ENCODE results near the gene SUV39H2. TPM values are rescaled to one million over a fixed set of nuclear protein-coding genes. Genes with fewer than 3 reads are reported as not detected.

Gene SUV39H2
- total RNA-seq, 1 donor from 2014 or later = 39.9 TPM

- H3K36me3 Mint-ChIP-seq (ENCODE audit: insufficient read depth) = no peaks in the 10 kb centered on the region
- DNase-seq (ENCODE audit: low spot score, unreplicated experiment) = no peak
- peak overlapping the region; percentile 96 for H3K4me3 Mint-ChIP-seq (ENCODE audit: low read depth)
- no peaks in the 10 kb centered on the region for H3K9me3 Mint-ChIP-seq (ENCODE audit: low read depth)
- H3K27ac Mint-ChIP-seq = peak overlapping the region; percentile 6
- TF ChIP-seq, protein P1, sequence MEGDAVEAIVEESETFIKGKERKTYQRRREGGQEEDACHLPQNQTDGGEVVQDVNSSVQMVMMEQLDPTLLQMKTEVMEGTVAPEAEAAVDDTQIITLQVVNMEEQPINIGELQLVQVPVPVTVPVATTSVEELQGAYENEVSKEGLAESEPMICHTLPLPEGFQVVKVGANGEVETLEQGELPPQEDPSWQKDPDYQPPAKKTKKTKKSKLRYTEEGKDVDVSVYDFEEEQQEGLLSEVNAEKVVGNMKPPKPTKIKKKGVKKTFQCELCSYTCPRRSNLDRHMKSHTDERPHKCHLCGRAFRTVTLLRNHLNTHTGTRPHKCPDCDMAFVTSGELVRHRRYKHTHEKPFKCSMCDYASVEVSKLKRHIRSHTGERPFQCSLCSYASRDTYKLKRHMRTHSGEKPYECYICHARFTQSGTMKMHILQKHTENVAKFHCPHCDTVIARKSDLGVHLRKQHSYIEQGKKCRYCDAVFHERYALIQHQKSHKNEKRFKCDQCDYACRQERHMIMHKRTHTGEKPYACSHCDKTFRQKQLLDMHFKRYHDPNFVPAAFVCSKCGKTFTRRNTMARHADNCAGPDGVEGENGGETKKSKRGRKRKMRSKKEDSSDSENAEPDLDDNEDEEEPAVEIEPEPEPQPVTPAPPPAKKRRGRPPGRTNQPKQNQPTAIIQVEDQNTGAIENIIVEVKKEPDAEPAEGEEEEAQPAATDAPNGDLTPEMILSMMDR (IDR thresholded peaks at IDR 0.05; ENCODE audit: unreplicated experiment) = no peak
- H3K4me1 Mint-ChIP-seq (ENCODE audit: low read depth) = peaks cover 15% of the 10 kb centered on the region
- H3K27me3 Mint-ChIP-seq = no peaks in the 10 kb centered on the region
These were observed 1.9 kb upstream of the SUV39H2 start for GRCh38 chr10:14876764-14877163.

GRCh38 chr10:14879124-14879927 lies 660 bp downstream of the SUV39H2 start:
- peaks cover 4% of the 10 kb centered on the region for H3K36me3 Mint-ChIP-seq (ENCODE audit: insufficient read depth)
- H3K4me3 Mint-ChIP-seq (ENCODE audit: low read depth) = peak overlapping the region; percentile 94
- peak overlapping the region; percentile 99 for H3K27ac Mint-ChIP-seq
- TF ChIP-seq, protein P1 (IDR thresholded peaks at IDR 0.05; ENCODE audit: unreplicated experiment) = no peak
- peaks cover 19% of the 10 kb centered on the region for H3K4me1 Mint-ChIP-seq (ENCODE audit: low read depth)
- no peak for DNase-seq (ENCODE audit: low spot score, unreplicated experiment)
- H3K27me3 Mint-ChIP-seq = no peaks in the 10 kb centered on the region
- H3K9me3 Mint-ChIP-seq (ENCODE audit: low read depth) = no peaks in the 10 kb centered on the region

- Mint-ChIP-seq H3K27ac (peak overlapping the region; percentile 99), H3K27me3 (no peaks in the 10 kb centered on the region), H3K36me3 (ENCODE audit: insufficient read depth) (peaks cover 4% of the 10 kb centered on the region), H3K9me3 (ENCODE audit: low read depth) (no peaks in the 10 kb centered on the region), H3K4me1 (ENCODE audit: low read depth) (peaks cover 19% of the 10 kb centered on the region), H3K4me3 (ENCODE audit: low read depth) (peak overlapping the region; percentile 94)
- DNase-seq (ENCODE audit: low spot score, unreplicated experiment) = no peak
- TF ChIP-seq, protein P1 (IDR thresholded peaks at IDR 0.05; ENCODE audit: unreplicated experiment) = no peak
These were observed 1.2 kb downstream of the SUV39H2 start for GRCh38 chr10:14879928-14880193.

DNA sequence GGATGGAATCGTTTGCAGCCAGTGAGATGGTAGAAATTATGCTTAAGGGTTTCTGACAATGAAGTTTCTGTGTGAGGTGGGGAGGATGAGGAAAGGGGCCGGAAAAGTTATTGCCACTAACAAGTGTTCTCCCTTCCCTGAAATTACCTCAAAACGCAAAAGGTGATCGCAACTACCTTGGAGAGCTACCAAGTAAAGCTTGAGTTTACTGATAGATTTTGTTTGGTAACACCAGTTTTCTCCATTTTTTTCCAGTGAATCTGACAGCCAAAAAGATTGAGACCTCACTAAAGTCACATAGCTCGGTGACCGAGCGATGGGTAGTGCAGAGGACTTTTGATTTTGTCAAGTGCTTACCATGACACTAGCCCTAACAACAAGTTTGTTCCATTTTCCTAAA lies 1.6 kb downstream of the SUV39H2 start:
- no peak for DNase-seq (ENCODE audit: low spot score, unreplicated experiment)
- Mint-ChIP-seq H3K4me3 (ENCODE audit: low read depth) (peak overlapping the region; percentile 94), H3K9me3 (ENCODE audit: low read depth) (no peaks in the 10 kb centered on the region), H3K27ac (peak overlapping the region; percentile 99), H3K36me3 (ENCODE audit: insufficient read depth) (peaks cover 4% of the 10 kb centered on the region), H3K4me1 (ENCODE audit: low read depth) (peaks cover 19% of the 10 kb centered on the region), H3K27me3 (no peaks in the 10 kb centered on the region)
- TF ChIP-seq, protein P1 (IDR thresholded peaks at IDR 0.05; ENCODE audit: unreplicated experiment) = no peak

DNA sequence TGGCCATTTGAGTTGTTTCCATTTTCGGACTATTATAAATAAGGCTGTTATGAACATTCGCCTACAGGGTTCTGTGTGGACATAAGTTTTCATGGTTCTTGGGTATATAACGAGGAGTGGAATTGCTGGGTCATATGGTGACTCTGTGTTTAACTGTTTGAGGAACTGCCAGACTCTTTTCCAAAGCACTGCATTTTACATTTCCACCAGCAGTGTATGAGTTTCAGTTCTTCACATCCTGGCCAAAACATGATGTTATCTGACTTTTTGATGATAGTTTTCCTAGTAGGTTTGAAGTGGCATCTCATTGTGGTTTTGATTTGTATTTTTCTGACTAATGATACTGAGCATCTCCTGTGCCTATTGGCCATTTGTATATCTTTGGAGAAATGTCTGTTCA lies 5.4 kb downstream of the SUV39H2 start:
- no peaks in the 10 kb centered on the region for H3K27me3 Mint-ChIP-seq
- no peak for DNase-seq (ENCODE audit: low spot score, unreplicated experiment)
- peaks cover 4% of the 10 kb centered on the region for H3K36me3 Mint-ChIP-seq (ENCODE audit: insufficient read depth)
- no peak overlapping the region for H3K27ac Mint-ChIP-seq
- H3K4me3 Mint-ChIP-seq (ENCODE audit: low read depth) = no peak overlapping the region
- H3K9me3 Mint-ChIP-seq (ENCODE audit: low read depth) = no peaks in the 10 kb centered on the region
- TF ChIP-seq, protein P1 (IDR thresholded peaks at IDR 0.05; ENCODE audit: unreplicated experiment) = no peak
- H3K4me1 Mint-ChIP-seq (ENCODE audit: low read depth) = peaks cover 16% of the 10 kb centered on the region

Measured in progenitor cell of endocrine pancreas (in vitro differentiated cells).